Raji (cell line): ENCODE results near the gene FGD4.

Source experiments
- POLR2A ChIP-seq: IDR thresholded peaks from 2 replicates; pipeline ENCODE4 v1.6.1; 2011; ENCODE audit warnings: low read depth, low read length, control low read depth; ENCODE audit not compliant: insufficient read depth

Gene FGD4

DNA sequence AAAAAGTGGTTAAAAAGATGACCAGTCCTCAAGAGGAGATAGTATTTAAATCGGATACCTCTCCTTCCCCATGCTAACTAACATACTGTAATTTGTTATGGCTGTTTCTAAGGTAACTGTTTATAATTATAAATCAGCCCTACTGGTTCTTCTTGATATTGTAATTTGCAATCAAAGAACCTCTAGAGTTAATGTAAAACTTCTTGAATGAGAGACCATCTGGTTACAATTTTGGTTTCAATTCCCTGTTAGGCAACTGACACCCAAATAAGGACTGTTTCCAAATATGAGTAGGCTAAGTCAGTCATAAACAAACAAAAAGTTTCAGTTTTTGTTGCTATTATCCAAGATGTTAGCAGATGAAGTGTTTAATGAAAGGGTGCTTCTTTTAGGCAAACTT, 159.5 kb downstream of the FGD4 start:
- no peak for TF ChIP-seq POLR2A

DNA sequence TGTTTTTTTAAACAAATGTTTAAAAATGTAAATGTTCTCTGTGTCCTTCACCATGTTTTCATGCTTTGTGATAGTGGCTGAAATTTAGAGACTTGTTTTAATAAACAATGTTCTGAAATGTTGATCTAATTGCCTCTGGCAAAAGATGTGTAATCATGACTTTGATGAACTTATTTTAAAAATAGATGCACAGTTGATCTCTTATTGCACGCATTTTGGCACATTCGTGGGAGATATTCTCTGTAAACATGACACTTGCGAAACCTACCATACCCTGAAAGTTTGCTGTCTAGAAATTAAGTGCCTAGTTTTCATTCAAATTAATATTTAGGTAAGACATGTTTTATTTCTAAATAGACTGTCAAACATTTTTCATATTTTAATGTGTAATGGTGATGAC, 160.1 kb downstream of the FGD4 start:
- no peak for TF ChIP-seq POLR2A

DNA sequence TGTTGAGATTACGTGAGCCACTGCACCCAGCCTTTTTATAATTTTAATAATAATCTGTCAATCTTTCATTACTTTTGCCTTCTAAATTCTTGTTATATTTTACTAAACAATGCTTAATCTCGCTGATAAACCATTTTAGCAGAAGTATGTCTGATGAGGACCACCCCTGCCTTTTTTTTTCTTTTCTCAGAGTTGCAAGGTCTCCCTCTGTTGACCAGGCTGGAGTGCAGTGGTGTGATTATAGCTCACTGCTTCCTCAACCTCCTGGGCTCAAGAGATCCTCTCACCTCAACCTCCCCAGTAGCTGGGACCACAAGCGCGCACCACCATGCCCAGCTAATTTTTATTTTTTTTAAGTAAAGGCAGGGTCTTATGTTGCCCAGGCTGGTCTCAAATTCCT, 161.2 kb downstream of the FGD4 start:
- TF ChIP-seq POLR2A: no peak

DNA sequence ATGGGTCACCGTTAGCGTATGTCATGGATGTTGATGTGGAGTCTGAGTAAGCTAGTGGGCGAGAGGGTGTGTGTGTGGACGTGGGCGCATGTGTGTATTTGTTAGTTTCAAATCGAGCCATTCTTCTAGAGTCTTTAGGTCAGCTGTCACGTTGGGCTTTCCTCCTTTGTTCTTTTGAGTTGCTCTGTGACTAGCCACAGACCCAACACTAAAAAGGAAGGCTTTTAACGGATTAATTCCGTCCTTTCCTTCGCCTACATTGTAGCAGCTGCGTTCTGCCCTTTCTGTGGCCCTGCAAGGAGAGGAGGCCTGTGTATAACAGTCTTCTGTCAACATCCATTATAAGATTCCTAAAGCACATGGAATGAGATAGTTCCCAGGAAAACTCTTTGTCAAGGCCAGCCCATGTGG, 162.6 kb downstream of the FGD4 start:
- no peak for TF ChIP-seq POLR2A

DNA sequence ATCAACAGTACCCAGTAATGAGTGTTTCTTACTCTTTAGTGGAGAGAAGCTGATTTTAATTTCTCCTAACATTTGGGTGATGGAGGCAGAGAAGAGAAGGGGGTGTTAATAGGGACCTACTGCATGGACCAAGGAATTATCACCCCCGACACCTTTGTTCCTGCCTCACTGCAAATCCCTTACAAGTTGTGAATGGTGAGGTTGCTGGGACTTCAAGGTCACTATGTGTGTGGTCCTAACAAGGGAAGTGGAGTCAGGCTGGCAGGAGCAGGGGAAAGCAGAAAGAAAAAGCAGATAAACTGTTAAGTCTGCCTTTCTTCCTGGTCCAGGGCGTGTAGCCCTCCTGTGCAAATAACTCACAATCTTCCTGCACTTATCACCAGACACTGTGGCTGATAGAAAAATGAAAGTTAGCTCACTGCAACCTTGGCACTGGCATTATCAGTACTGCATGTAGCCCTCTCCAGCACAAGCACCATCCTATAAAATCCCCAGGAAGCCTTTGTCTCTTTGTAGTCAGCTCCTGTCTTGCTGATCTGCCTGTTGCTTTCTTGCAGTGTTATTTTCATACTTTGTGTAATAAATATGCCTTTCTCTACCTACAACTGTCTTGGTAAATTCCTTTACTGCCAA, 167.4 kb downstream of the FGD4 start:
- no peak for TF ChIP-seq POLR2A

DNA sequence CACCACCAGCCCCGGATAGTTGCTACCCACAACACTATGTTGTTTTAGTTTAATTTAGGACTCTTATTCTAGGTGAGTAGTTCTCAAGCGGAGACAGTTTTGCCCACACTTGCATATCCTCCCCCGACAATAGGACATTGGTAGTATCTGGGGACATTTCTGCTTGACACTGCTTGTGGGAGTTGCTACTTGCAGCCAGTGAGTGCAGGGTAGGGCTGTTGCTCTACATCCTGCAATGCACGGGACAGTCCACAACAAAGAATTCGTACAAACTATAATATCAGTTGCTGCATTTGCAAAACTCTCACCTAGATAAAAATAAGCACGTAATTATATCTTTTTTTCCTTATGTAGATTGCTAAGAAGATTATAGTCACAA, 167.9 kb downstream of the FGD4 start:
- no peak for TF ChIP-seq POLR2A

DNA sequence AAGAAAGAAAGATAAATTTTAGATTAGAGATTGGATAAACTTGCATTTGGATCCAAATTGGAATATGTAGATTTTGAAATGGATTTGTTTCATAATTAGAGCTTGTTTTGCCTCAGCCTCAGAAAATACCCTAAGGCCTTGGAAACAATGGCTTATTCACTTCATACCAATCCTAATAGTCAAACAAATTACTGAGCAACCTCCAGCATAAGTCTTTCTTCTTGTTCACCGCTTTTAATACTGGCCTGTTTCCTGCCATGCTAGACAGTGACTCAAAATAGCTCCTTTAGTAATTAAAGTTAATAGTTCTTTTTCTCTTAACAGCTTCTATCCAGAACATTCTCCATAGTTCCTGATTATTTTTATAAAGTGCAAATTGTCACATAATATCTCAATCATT, 168.9 kb downstream of the FGD4 start:
- no peak for TF ChIP-seq POLR2A

DNA sequence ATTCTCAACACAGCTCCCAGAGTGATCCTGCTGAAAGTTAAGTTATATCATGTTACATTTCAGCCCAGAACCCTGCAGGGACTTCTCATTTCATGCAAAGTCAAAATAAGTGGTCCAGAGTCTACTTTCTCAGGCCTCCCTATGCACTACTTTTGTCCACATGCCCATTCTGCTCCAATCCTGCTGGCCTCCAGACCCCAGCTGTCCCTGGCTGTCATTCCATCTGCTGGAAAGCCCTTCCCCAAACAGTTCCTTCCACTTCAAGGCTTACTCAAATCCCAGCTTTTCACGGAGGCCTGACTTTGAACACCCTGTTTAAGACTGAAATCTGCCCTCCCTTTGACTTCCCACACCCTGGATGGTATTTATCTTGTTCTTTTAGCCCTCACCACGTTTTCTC, 169.9 kb downstream of the FGD4 start:
- TF ChIP-seq POLR2A: no peak

DNA sequence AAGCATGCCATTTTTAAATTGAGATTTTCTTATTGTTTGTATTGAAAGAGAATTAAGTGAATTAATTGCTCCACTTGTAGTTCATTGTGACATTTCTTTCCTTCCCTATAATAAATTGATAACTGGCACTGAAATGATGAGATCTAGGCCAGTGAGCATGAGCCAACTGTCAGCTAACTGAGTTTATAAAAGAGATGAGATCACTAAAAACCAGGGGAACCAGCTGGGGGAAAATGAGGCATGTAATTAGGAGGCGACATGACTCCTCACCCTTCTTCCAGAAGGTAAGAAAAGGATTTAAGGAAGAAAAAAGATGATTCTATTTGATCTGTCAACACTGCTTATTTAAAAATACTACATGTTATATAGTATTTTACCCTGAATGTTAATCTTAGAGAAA, 175.2 kb downstream of the FGD4 start:
- no peak for TF ChIP-seq POLR2A

DNA sequence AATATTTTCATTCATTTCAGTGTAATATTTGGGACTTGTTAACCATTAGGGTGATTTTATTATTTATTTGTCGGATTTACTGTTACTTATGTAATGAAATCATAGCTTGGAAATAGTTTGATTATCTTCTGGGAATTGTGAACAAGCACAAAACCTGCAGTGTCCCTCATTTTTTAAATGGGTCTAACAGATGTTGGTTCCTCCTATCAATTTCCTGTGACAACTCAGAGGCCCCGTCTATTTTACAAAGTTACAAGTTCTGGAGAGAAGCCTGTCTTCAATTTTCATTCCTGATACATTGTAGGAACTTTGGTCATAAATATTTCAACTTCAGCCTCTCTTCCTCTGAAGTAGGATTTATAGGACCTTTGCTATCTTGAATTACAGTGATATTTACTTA, 178.0 kb downstream of the FGD4 start:
- TF ChIP-seq POLR2A: no peak

DNA sequence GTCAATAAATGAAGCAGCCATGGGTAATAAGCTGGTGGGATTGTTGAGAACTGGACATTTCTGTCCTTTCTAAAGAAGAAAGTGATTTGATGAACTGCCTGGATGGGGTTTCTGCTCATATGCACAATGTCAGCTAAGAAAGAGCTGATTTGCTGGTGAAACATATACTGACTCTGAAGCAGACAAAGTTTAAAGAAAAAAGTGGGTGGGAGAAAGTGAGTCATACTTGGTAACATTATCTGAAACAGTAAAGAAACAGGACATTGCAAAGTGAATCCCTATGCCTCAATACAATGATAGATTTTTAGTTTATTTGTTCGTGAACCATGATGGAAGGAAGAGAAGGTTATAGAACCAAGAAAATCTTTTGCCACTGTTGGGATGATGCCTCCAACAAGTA, 184.2 kb downstream of the FGD4 start:
- no peak for TF ChIP-seq POLR2A

DNA sequence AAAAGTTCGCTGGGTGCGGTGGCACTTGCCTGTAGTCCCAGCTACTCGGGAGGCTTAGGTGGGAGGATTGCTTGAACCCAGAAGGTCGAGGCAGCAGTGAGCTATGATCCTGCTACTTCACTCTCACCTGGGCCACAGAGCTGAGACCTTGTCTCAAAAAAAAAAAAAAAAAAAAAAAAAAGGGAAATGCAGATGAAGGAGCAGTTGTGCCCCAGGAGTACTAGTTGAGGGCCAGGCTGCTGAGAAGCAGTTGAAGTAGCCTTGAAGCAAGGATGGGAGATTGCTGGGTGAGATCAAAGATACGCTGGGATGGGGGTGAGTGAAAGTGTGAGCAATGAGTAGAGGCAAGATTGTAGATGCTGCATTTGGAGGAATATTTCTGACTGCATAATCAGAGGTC, 186.3 kb downstream of the FGD4 start:
- TF ChIP-seq POLR2A: no peak

DNA sequence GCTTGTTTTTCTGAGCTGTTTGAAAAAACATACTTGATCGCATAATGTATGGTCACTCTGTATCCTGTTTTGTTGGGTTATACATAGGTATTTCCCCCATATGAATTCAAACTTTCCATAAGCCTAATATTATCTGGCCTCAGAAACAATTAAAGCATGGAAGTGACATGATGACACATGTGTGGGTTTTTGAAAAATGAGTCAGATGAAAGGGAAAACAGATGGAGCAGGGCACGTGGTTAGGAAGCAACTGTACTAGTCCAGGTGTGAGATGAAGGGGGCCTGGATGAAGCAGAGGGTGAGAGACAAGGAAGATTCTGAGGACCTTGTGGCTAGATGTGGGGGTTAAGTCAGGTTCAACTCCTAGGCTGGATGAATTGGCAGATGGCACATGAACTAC, 187.0 kb downstream of the FGD4 start:
- no peak for TF ChIP-seq POLR2A

DNA sequence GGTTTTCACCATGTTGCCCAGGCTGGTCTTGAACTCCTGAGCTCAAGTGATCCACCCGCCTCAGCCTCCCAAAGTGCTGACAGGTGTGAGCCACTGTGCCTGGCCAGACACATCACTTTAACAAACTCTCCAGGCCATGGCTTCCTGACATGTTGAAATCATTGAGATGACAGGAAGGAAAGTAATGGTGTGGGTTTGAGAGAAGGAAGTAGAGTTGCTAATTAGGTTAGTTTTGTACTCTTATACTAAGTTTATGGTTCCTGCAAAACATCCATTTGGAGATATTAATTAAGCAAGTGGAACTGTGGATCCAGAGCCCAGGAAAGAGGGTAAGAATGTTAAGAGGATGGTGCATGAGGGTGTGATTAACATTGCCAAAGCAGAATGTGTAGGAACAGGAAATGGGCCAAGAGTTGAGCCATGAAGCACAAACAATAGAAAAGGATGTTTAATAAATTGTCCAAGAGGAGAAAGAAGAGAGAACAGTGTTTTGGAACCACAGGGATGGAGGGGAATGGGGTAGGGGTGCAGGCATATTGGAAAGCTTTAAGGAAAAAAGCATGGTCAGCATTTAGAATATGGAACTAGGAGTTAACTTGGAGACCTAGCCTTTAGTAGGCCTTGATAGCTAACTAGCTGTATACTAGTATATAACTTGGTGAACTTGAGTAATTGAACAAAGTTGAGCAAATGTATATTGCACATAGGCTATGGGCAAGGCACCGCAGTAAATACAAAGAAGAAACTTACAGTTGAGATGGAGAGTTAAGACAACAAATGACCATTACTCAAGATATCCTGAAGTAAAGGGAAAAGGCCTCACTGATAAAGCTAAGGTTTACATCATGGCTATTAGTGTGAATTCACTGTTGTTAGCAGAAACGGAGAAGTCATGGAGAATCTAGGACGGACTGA, 188.5 kb downstream of the FGD4 start:
- TF ChIP-seq POLR2A: no peak

DNA sequence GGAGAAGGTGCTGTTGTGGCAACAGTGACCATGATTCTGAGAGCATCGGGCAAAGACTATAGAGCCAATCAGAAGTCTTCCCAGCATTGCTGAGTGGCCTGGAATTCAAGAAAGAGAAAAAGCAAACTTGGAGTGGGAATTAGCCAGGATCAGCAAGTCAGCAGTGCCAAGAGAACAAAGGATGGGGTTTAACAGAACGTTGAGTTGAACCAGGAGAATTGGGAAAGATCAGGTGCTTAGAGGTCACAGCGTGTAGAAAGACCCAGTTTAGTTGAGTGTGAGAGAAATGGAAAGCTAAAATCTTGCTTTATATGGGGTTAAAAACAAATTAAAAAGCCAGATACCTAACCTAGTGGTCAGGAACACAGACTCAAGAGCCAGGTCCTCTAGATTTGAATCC, 189.2 kb downstream of the FGD4 start:
- TF ChIP-seq POLR2A: no peak

DNA sequence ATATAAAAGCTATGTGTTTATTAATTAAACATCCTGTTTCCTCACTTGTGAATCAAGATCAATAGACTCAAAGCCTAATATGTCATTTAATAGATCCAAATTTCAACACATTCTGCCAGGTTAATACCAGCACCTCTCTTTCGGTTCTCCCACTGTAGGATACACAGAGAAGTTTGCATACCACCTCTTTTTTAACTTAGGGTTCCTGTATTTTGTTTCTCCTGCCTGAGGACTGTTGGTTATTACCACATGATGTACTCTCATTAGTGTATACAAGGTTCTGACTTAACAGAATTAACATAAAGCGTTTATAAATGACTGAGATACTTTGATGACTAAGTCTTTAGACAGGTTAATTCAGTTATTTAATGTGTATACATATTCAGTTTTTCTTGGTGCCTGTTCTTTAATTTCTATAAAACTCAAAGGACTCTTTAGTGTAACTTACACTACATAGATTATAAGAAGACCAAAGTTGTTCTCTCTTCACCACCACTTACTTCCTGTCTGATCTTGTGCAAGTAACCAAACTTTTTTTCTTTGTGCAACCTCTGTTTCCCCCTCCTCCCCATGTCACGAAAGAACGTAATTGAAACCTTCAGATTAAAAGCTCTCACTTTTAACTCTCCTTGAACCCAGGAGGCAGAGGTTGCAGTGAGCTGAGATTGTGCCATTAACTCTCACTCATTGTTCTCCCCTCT, 190.0 kb downstream of the FGD4 start:
- TF ChIP-seq POLR2A: no peak
